Mesendoderm (in vitro differentiated cells): ENCODE results near the gene TUBB6.

Experiments used
- DNase-seq: peaks from one replicate; pipeline ENCODE4 v3.0.0; 2013
- H2AK5ac ChIP-seq: 2 replicates; pipeline ENCODE4 v1.6.1; 2013; ENCODE audit warnings: low read length, inconsistent platforms
- H2BK120ac ChIP-seq: 2 replicates; pipeline ENCODE4 v1.6.1; 2013; ENCODE audit warnings: low read depth, mild to moderate bottlenecking, low read length, moderate library complexity, mixed read lengths
- H2BK15ac ChIP-seq: replicated peaks from 2 replicates; pipeline ENCODE4 v1.6.1; 2013; ENCODE audit warnings: low read depth, mild to moderate bottlenecking, moderate library complexity
- H2BK5ac ChIP-seq: 2 replicates; pipeline ENCODE4 v1.6.1; 2013; ENCODE audit warnings: low read length, inconsistent platforms
- H3K18ac ChIP-seq: 2 replicates; pipeline ENCODE4 v1.6.1; 2013; ENCODE audit warnings: mild to moderate bottlenecking, low read length, mixed read lengths
- H3K23ac ChIP-seq: one replicate; pipeline ENCODE4 v1.6.1; 2013; ENCODE audit warnings: low read length
- H3K27ac ChIP-seq: 2 replicates; pipeline ENCODE4 v1.5.1; 2013; ENCODE audit warnings: low read depth, mild to moderate bottlenecking, inconsistent platforms, low read length, moderate library complexity
- H3K27me3 ChIP-seq: 2 replicates; pipeline ENCODE4 v1.6.1; 2013; ENCODE audit warnings: low read length, control low read depth, mild to moderate bottlenecking, inconsistent platforms; ENCODE audit not compliant: insufficient read depth, poor library complexity
- H3K36me3 ChIP-seq: 2 replicates; pipeline ENCODE4 v1.6.1; 2013; ENCODE audit warnings: low read length, inconsistent platforms; ENCODE audit not compliant: control insufficient read depth, insufficient read depth
- H3K4ac ChIP-seq: one replicate; pipeline ENCODE4 v1.6.1; 2013; ENCODE audit warnings: low read depth, mild to moderate bottlenecking, low read length, moderate library complexity
- H3K4me1 ChIP-seq: 2 replicates; pipeline ENCODE4 v1.6.1; 2013; ENCODE audit warnings: low read depth, low read length, inconsistent platforms; ENCODE audit not compliant: control insufficient read depth
- H3K4me2 ChIP-seq: 2 replicates; pipeline ENCODE4 v1.6.1; 2013; ENCODE audit warnings: low read length
- H3K4me3 ChIP-seq: 2 replicates; pipeline ENCODE4 v1.5.1; 2013; ENCODE audit warnings: mild to moderate bottlenecking, low read length
- H3K56ac ChIP-seq: one replicate; pipeline ENCODE4 v1.6.1; 2013; ENCODE audit warnings: low read length
- H3K79me1 ChIP-seq: 2 replicates; pipeline ENCODE4 v1.6.1; 2013; ENCODE audit warnings: low read length, inconsistent platforms
- H3K79me2 ChIP-seq: 2 replicates; pipeline ENCODE4 v1.6.1; 2013; ENCODE audit warnings: mild to moderate bottlenecking, low read length; ENCODE audit not compliant: control insufficient read depth, insufficient read depth
- H3K9ac ChIP-seq: 2 replicates; pipeline ENCODE4 v1.6.1; 2013; ENCODE audit warnings: low read length, inconsistent platforms
- H4K5ac ChIP-seq: one replicate; pipeline ENCODE4 v1.6.1; 2013; ENCODE audit warnings: low read length
- H4K8ac ChIP-seq: one replicate; pipeline ENCODE4 v1.6.1; 2013; ENCODE audit warnings: low read depth, mild to moderate bottlenecking, control low read depth, low read length, moderate library complexity
- WGBS: extraction: QIAGEN DNeasy Blood & Tissue Kit; methylation state at CpG from one replicate; pipeline ENCODE4 v1.1.7; 2013; ENCODE audit warnings: low lambda C conversion rate, missing lambda C conversion rate; ENCODE audit not compliant: insufficient coverage; ENCODE audit errors: extremely low coverage; 5-methylcytosine and 5-hydroxymethylcytosine counted together

The TUBB6 gene

GRCh38 chr18:12287684-12288402, 20.2 kb upstream of the TUBB6 start:
- Histone ChIP-seq H3K23ac (no peak overlapping the region), H4K8ac (no peak overlapping the region), H3K79me1 (no peaks in the 10 kb centered on the region), H3K56ac (peak overlapping the region; percentile 45), H3K4me3 (peak overlapping the region; percentile 23), H2BK15ac (no peak overlapping the region), H3K18ac (no peak overlapping the region), H3K9ac (peak overlapping the region; percentile 50), H3K36me3 (no peaks in the 10 kb centered on the region), H2AK5ac (no peak overlapping the region), H2BK5ac (no peak overlapping the region), H3K79me2 (no peaks in the 10 kb centered on the region), H4K5ac (no peak overlapping the region), H3K4me1 (peaks cover 9% of the 10 kb centered on the region), H2BK120ac (no peak overlapping the region), H3K4me2 (peak overlapping the region; percentile 90), H3K27ac (no peak overlapping the region), H3K4ac (no peak overlapping the region), H3K27me3 (no peaks in the 10 kb centered on the region)
- WGBS: no CpG with 5 or more reads among the region's 41 CpGs
- peak; percentile 31 for DNase-seq

GRCh38 chr18:12288403-12288755, 19.7 kb upstream of the TUBB6 start:
- DNase-seq: peak; percentile 25
- H3K79me1 ChIP-seq: no peaks in the 10 kb centered on the region
- no peak overlapping the region for H4K5ac ChIP-seq
- H2AK5ac ChIP-seq: no peak overlapping the region
- peak overlapping the region; percentile 90 for H3K4me2 ChIP-seq
- WGBS: no CpG with 5 or more reads among the region's 10 CpGs
- no peak overlapping the region for H3K18ac ChIP-seq
- H3K56ac ChIP-seq: no peak overlapping the region
- no peak overlapping the region for H3K4ac ChIP-seq
- no peak overlapping the region for H2BK15ac ChIP-seq
- no peaks in the 10 kb centered on the region for H3K36me3 ChIP-seq
- no peak overlapping the region for H3K4me3 ChIP-seq
- no peak overlapping the region for H3K27ac ChIP-seq
- peaks cover 9% of the 10 kb centered on the region for H3K4me1 ChIP-seq
- H3K79me2 ChIP-seq: no peaks in the 10 kb centered on the region
- H2BK120ac ChIP-seq: no peak overlapping the region
- H2BK5ac ChIP-seq: no peak overlapping the region
- H3K9ac ChIP-seq: peak overlapping the region; percentile 2
- no peak overlapping the region for H3K23ac ChIP-seq
- H4K8ac ChIP-seq: no peak overlapping the region
- H3K27me3 ChIP-seq: no peaks in the 10 kb centered on the region

- Histone ChIP-seq H3K36me3 (no peaks in the 10 kb centered on the region), H3K79me1 (no peaks in the 10 kb centered on the region), H3K9ac (no peak overlapping the region), H2BK15ac (no peak overlapping the region), H3K4ac (no peak overlapping the region), H2BK120ac (no peak overlapping the region), H4K5ac (no peak overlapping the region), H3K4me2 (no peak overlapping the region), H3K27ac (no peak overlapping the region), H2AK5ac (no peak overlapping the region), H3K23ac (no peak overlapping the region), H3K27me3 (no peaks in the 10 kb centered on the region), H3K4me1 (peaks cover 9% of the 10 kb centered on the region), H2BK5ac (no peak overlapping the region), H3K18ac (no peak overlapping the region), H3K56ac (no peak overlapping the region), H4K8ac (no peak overlapping the region), H3K4me3 (no peak overlapping the region), H3K79me2 (no peaks in the 10 kb centered on the region)
- no peak for DNase-seq
- no CpG with 5 or more reads among the region's 2 CpGs for WGBS
Measured at GRCh38 chr18:12290086-12290485, 18.0 kb upstream of the TUBB6 start.

GRCh38 chr18:12291161-12291560, 16.9 kb upstream of the TUBB6 start:
- no peak for DNase-seq
- H3K4me2 ChIP-seq: no peak overlapping the region
- H4K8ac ChIP-seq: no peak overlapping the region

GRCh38 chr18:12291690-12292089, 16.4 kb upstream of the TUBB6 start:
- H3K27ac ChIP-seq: no peak overlapping the region
- H4K8ac ChIP-seq: no peak overlapping the region
- H2BK15ac ChIP-seq: no peak overlapping the region
- WGBS: no CpG with 5 or more reads among the region's 14 CpGs
- no peak overlapping the region for H3K23ac ChIP-seq
- no peaks in the 10 kb centered on the region for H3K79me2 ChIP-seq
- peaks cover 9% of the 10 kb centered on the region for H3K4me1 ChIP-seq
- H3K56ac ChIP-seq: no peak overlapping the region
- no peak overlapping the region for H3K9ac ChIP-seq
- no peak overlapping the region for H3K4ac ChIP-seq
- H2BK120ac ChIP-seq: no peak overlapping the region
- no peak overlapping the region for H3K4me3 ChIP-seq
- DNase-seq: no peak
- H2AK5ac ChIP-seq: no peak overlapping the region
- no peaks in the 10 kb centered on the region for H3K36me3 ChIP-seq
- no peak overlapping the region for H3K18ac ChIP-seq
- H4K5ac ChIP-seq: no peak overlapping the region
- no peaks in the 10 kb centered on the region for H3K79me1 ChIP-seq
- no peak overlapping the region for H2BK5ac ChIP-seq
- no peaks in the 10 kb centered on the region for H3K27me3 ChIP-seq
- H3K4me2 ChIP-seq: no peak overlapping the region

More at GRCh38 chr18:12291161-12291560, 16.9 kb upstream of the TUBB6 start:
- Histone ChIP-seq H3K27ac (no peak overlapping the region), H2BK15ac (no peak overlapping the region), H2BK5ac (no peak overlapping the region), H4K5ac (no peak overlapping the region), H3K4me3 (no peak overlapping the region), H2AK5ac (no peak overlapping the region), H2BK120ac (no peak overlapping the region), H3K4ac (no peak overlapping the region), H3K79me1 (no peaks in the 10 kb centered on the region), H3K18ac (no peak overlapping the region), H3K27me3 (no peaks in the 10 kb centered on the region), H3K36me3 (no peaks in the 10 kb centered on the region), H3K56ac (no peak overlapping the region), H3K23ac (no peak overlapping the region), H3K4me1 (peaks cover 9% of the 10 kb centered on the region), H3K79me2 (no peaks in the 10 kb centered on the region), H3K9ac (no peak overlapping the region)
- WGBS: no CpG with 5 or more reads among the region's 6 CpGs

GRCh38 chr18:12293831-12294230, 14.2 kb upstream of the TUBB6 start:
- no peaks in the 10 kb centered on the region for H3K27me3 ChIP-seq
- no peak overlapping the region for H4K5ac ChIP-seq
- no peak overlapping the region for H2BK5ac ChIP-seq
- H3K36me3 ChIP-seq: no peaks in the 10 kb centered on the region
- no peak overlapping the region for H3K56ac ChIP-seq
- no peak for DNase-seq
- H2AK5ac ChIP-seq: no peak overlapping the region
- WGBS: no CpG with 5 or more reads among the region's 11 CpGs
- no peaks in the 10 kb centered on the region for H3K79me2 ChIP-seq
- H3K4me1 ChIP-seq: peaks cover 3% of the 10 kb centered on the region
- no peak overlapping the region for H3K4ac ChIP-seq
- no peak overlapping the region for H3K27ac ChIP-seq
- no peaks in the 10 kb centered on the region for H3K79me1 ChIP-seq
- no peak overlapping the region for H3K9ac ChIP-seq
- H3K23ac ChIP-seq: no peak overlapping the region
- H3K4me2 ChIP-seq: no peak overlapping the region
- no peak overlapping the region for H2BK120ac ChIP-seq
- no peak overlapping the region for H3K18ac ChIP-seq
- H4K8ac ChIP-seq: no peak overlapping the region
- no peak overlapping the region for H3K4me3 ChIP-seq
- H2BK15ac ChIP-seq: no peak overlapping the region
